CD8-positive, alpha-beta memory T cell (primary cell): Measurements from ENCODE around the gene ATP11A. TPM values are rescaled to one million over a fixed set of nuclear protein-coding genes. Genes with fewer than 3 reads are reported as not detected.

ENCODE experiments used
- CTCF ChIA-PET: fragments of 350-600 bp; sonication (Branson Sonifier 250); formaldehyde crosslinking; loops from one replicate; lab custom pipeline; 2021; ENCODE audit warnings: antibody characterized with exemption; lab: Charles Lee
- POLR2A ChIA-PET: fragments of 350-600 bp; sonication (Branson Sonifier 250); formaldehyde crosslinking; loops from one replicate; lab custom pipeline; 2021; ENCODE audit warnings: antibody characterized with exemption; lab: Charles Lee
- DNase-seq, 5 donors: peaks; one replicate each; pipeline versions ENCODE4 v3.0.0 to v3.0.0-alpha.2; 2020 to 2022; ENCODE audit warnings: mixed read lengths in 1 of 5
- H3K27ac ChIP-seq: one replicate; pipeline ENCODE4 v1.7.0; 2013; ENCODE audit warnings: low read depth, mild to moderate bottlenecking, low read length, moderate library complexity
- H3K27me3 ChIP-seq: 2 replicates; pipeline ENCODE4 v1.7.0; 2013; ENCODE audit warnings: low read length, mild to moderate bottlenecking; ENCODE audit not compliant: insufficient read depth, poor library complexity, severe bottlenecking
- H3K36me3 ChIP-seq: 2 replicates; pipeline ENCODE4 v1.7.0; 2013; ENCODE audit warnings: mild to moderate bottlenecking, low read length, moderate library complexity; ENCODE audit not compliant: insufficient read depth
- H3K4me1 ChIP-seq: 2 replicates; pipeline ENCODE4 v1.7.0; 2013; ENCODE audit warnings: mild to moderate bottlenecking, low read length, moderate library complexity; ENCODE audit not compliant: insufficient read depth
- H3K4me3 ChIP-seq: 2 replicates; pipeline ENCODE4 v1.7.0; 2013; ENCODE audit warnings: mild to moderate bottlenecking, low read length
- H3K9me3 ChIP-seq: 2 replicates; pipeline ENCODE4 v1.7.0; 2013; ENCODE audit warnings: mild to moderate bottlenecking, low read length
- H3K27ac Mint-ChIP-seq, 8 donors: one replicate each; pipeline ENCODE4 v1.8.0; 2020 to 2021; ENCODE audit warnings: mixed read lengths in 8 of 8, mild to moderate bottlenecking in 6 of 8, inconsistent platforms in 3 of 8, moderate library complexity in 3 of 8
- H3K27me3 Mint-ChIP-seq, 2 donors: one replicate each; pipeline ENCODE4 v1.8.0; 2020 to 2021; ENCODE audit warnings: mixed read lengths in 2 of 2, mild to moderate bottlenecking in 1 of 2, moderate library complexity in 1 of 2
- H3K36me3 Mint-ChIP-seq, 3 donors: one replicate each; pipeline ENCODE4 v1.8.0; 2020 to 2021; ENCODE audit warnings: mixed read lengths in 3 of 3, inconsistent platforms in 1 of 3, mild to moderate bottlenecking in 1 of 3
- H3K4me1 Mint-ChIP-seq, 3 donors: one replicate each; pipeline ENCODE4 v1.8.0; 2020 to 2021; ENCODE audit warnings: mixed read lengths in 3 of 3, inconsistent platforms in 1 of 3, mild to moderate bottlenecking in 1 of 3
- H3K4me3 Mint-ChIP-seq, 7 donors: one replicate each; pipeline ENCODE4 v1.8.0; 2020 to 2021; ENCODE audit warnings: mixed read lengths in 7 of 7, mild to moderate bottlenecking in 6 of 7, moderate library complexity in 4 of 7, inconsistent platforms in 2 of 7
- H3K9me3 Mint-ChIP-seq, 5 donors: one replicate each; pipeline ENCODE4 v1.8.0; 2020 to 2022; ENCODE audit warnings: mixed read lengths in 5 of 5, mild to moderate bottlenecking in 3 of 5, moderate library complexity in 2 of 5, inconsistent platforms in 1 of 5
- polyA plus RNA-seq: library from polyadenylated mRNA; unstranded; fragments of 300-500 nt; fragmentation: Illumina TruSeq; gene quantifications from one replicate; pipeline ENCODE4 v1.2.3, GENCODE V29; 2021
- total RNA-seq, 2 experiments: library from RNA; stranded (reverse); gene quantifications; one replicate each; pipeline ENCODE4 v1.2.3, GENCODE V29; 2021

ATP11A gene
- total and polyA plus RNA-seq, 3 experiments from 2014 or later = 4.5 to 34.6 (median 34.0) TPM

DNA sequence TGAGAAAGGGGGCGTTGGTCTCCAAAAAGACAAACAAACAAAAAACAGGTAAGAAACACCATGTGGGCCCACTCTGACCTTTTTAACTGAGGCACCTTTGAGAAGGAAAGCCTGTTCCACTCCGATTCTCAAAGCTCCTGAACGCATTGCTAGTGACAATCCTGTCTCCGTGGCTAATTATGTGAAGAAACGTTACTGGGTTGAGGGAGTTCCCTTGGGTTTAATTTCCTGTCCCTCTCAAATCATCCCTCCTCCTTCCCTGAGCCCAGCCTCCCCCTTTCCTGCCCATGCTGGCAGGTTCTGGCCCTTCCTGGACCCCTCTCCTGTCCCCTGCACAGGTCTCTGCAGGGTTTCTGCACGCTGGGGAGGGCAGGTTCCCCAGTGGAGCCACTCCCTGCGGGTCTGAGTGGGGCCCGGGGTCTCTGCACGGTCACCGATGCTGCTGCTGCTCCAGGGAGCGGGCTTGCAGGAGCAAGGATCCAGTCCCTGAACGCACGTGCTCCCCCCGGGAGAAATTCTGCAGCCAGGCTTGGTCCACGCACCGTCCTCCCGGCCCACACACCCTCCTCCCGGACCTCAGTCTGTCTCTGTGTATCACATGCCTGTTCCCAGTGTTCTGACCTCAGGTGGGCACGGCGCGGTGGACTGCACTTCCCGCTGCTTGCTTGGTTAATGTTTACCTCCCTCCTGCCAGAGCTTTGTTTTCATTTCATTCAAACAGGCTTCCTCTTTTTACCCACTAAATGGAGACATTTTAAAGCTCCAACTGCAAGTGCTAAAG is 202.8 kb downstream of the ATP11A start:
- Histone ChIP-seq H3K27ac (no peak overlapping the region), H3K4me3 (no peak overlapping the region), H3K27me3 (peaks cover 11% of the 10 kb centered on the region), H3K4me1 (peaks cover 8% of the 10 kb centered on the region), H3K36me3 (no peaks in the 10 kb centered on the region), H3K9me3 (no peaks in the 10 kb centered on the region)
- Mint-ChIP-seq H3K27ac (peak overlapping the region in 1 of 8 donors; percentile 86), H3K4me3 (peak overlapping the region in 3 of 7 donors; percentile 6 to 43 (median 20)), H3K27me3 (peaks cover 12 to 23% of the 10 kb centered on the region in 2 donors), H3K4me1 (peaks cover 2 to 19% (median 6%) of the 10 kb centered on the region in 3 donors), H3K9me3 (no peaks in the 10 kb centered on the region), H3K36me3 (no peaks in the 10 kb centered on the region)
- POLR2A ChIA-PET = no interaction called here
- CTCF ChIA-PET = no interaction called here
- DNase-seq = no peak

DNA sequence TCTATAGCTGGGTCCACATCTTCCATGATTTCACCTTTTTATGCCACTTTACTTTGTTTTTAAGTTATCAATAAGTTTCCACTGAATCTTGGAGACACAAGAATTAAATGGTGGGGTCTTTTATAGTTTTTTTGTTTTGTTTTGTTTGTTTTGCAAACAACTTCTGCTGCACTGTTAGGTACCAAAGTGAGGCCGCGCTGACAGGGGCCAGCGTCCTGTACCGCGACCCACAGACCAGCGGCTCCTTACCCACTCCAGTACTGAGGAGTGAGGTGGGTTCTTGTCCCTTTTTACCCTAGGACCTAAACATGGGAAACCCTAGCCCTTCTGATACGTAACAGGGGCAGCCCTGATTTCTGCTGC is 203.3 kb downstream of the ATP11A start:
- Mint-ChIP-seq H3K4me1 (peaks cover 2 to 19% (median 6%) of the 10 kb centered on the region in 3 donors), H3K4me3 (peak overlapping the region in 3 of 7 donors; percentile 6 to 43 (median 20)), H3K27ac (no peak overlapping the region), H3K36me3 (no peaks in the 10 kb centered on the region), H3K9me3 (no peaks in the 10 kb centered on the region), H3K27me3 (peaks cover 12 to 23% of the 10 kb centered on the region in 2 donors)
- no peaks in the 10 kb centered on the region for H3K36me3 ChIP-seq
- no peaks in the 10 kb centered on the region for H3K9me3 ChIP-seq
- H3K4me3 ChIP-seq = no peak overlapping the region
- H3K4me1 ChIP-seq = peaks cover 8% of the 10 kb centered on the region
- H3K27me3 ChIP-seq = peaks cover 11% of the 10 kb centered on the region
- no peak overlapping the region for H3K27ac ChIP-seq
- POLR2A ChIA-PET = no interaction called here
- DNase-seq = no peak
- CTCF ChIA-PET = no interaction called here

- H3K27me3 ChIP-seq = peaks cover 11% of the 10 kb centered on the region
- H3K9me3 ChIP-seq = no peaks in the 10 kb centered on the region
- H3K9me3 Mint-ChIP-seq = no peaks in the 10 kb centered on the region
- ChIA-PET POLR2A (no interaction called here), CTCF (no interaction called here)
- H3K4me1 Mint-ChIP-seq = peaks cover 2 to 19% (median 6%) of the 10 kb centered on the region in 3 donors
- peak in 2 of 5 donors; percentile 13 to 48 for DNase-seq
- no peak overlapping the region for H3K27ac Mint-ChIP-seq
- H3K36me3 Mint-ChIP-seq = no peaks in the 10 kb centered on the region
- H3K27ac ChIP-seq = no peak overlapping the region
- H3K4me3 ChIP-seq = no peak overlapping the region
- peaks cover 12 to 26% of the 10 kb centered on the region in 2 donors for H3K27me3 Mint-ChIP-seq
- H3K36me3 ChIP-seq = no peaks in the 10 kb centered on the region
- peak overlapping the region in 3 of 7 donors; percentile 24 to 65 (median 43) for H3K4me3 Mint-ChIP-seq
- peaks cover 8% of the 10 kb centered on the region for H3K4me1 ChIP-seq
Observed at GRCh38 chr13:112893570-112894422, 204.0 kb downstream of the ATP11A start.

GRCh38 chr13:112894423-112894672 is 204.5 kb downstream of the ATP11A start:
- no peak for DNase-seq
- ChIA-PET CTCF (no interaction called here), POLR2A (no interaction called here)
- H3K27ac Mint-ChIP-seq = no peak overlapping the region
- peaks cover 2 to 19% (median 6%) of the 10 kb centered on the region in 3 donors for H3K4me1 Mint-ChIP-seq
- Histone ChIP-seq H3K4me1 (peaks cover 8% of the 10 kb centered on the region), H3K27me3 (peaks cover 11% of the 10 kb centered on the region), H3K36me3 (no peaks in the 10 kb centered on the region), H3K4me3 (no peak overlapping the region), H3K9me3 (no peaks in the 10 kb centered on the region), H3K27ac (no peak overlapping the region)
- no peaks in the 10 kb centered on the region for H3K9me3 Mint-ChIP-seq
- H3K27me3 Mint-ChIP-seq = peaks cover 12 to 26% of the 10 kb centered on the region in 2 donors
- no peak overlapping the region for H3K4me3 Mint-ChIP-seq
- H3K36me3 Mint-ChIP-seq = no peaks in the 10 kb centered on the region

- Mint-ChIP-seq H3K36me3 (no peaks in the 10 kb centered on the region), H3K4me1 (peaks cover 2 to 19% (median 6%) of the 10 kb centered on the region in 3 donors), H3K27ac (no peak overlapping the region), H3K9me3 (no peaks in the 10 kb centered on the region), H3K4me3 (peak overlapping the region in 5 of 7 donors; percentile 12 to 51 (median 43)), H3K27me3 (peaks cover 12 to 28% of the 10 kb centered on the region in 2 donors)
- Histone ChIP-seq H3K9me3 (no peaks in the 10 kb centered on the region), H3K4me3 (no peak overlapping the region), H3K36me3 (no peaks in the 10 kb centered on the region), H3K27ac (no peak overlapping the region), H3K4me1 (peaks cover 8% of the 10 kb centered on the region), H3K27me3 (peaks cover 11% of the 10 kb centered on the region)
- ChIA-PET POLR2A (no interaction called here), CTCF (no interaction called here)
- peak in 1 of 5 donors; percentile 36 for DNase-seq
Observed at GRCh38 chr13:112894673-112895481, 205.0 kb downstream of the ATP11A start.

DNA sequence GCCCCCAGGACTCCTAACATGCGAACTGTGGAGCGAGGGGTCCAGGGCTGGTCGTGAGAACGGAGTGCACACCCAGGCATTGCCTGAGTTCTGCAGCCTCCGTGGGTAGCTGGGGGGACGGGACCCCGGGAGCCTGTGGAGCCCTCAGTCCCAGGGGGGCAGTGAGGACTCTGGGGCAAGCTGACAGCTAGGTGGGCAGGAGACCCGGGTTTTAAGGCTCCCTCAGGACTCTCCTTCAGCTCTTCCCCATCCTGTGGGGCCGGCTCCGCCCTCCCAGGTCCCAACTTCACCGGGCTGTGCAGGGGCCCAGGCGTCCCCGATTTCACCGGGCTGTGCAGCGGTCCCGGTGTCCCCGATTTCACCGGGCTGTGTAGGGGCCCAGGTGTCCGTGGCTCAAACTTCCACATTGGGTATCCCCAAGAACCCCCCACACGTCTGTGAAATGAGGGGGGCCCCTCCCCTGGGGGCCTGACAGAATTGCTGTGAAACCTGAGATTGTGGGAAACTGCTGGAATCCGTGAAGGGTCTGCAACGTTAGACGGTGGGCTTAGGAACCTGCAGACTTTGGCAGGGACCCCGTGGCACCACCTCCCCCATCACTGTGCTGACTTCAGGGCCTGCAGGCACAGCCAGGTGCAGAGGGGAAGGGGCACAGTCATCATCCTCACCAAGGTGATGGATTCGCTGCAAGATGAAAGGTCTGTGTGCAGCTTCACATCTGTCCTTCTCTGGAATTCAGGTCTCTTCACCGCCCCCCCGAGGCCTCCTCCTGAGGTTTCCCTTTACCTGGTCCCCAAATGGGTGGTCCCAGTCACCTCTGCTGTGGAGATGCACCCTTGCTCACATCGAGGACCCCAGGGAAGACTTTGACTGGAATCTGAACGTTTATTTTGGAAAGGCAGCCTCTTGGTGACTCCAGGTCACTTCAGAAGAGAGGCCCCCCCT is 206.0 kb downstream of the ATP11A start:
- Mint-ChIP-seq H3K4me1 (peaks cover 2 to 19% (median 6%) of the 10 kb centered on the region in 3 donors), H3K9me3 (no peaks in the 10 kb centered on the region), H3K27ac (no peak overlapping the region), H3K4me3 (peak overlapping the region in 2 of 7 donors; percentile 22 to 75), H3K27me3 (peaks cover 16 to 37% of the 10 kb centered on the region in 2 donors), H3K36me3 (no peaks in the 10 kb centered on the region)
- no peaks in the 10 kb centered on the region for H3K9me3 ChIP-seq
- peak in 1 of 5 donors; percentile 37 for DNase-seq
- no peaks in the 10 kb centered on the region for H3K36me3 ChIP-seq
- no peak overlapping the region for H3K27ac ChIP-seq
- ChIA-PET POLR2A (no interaction called here), CTCF (no interaction called here)
- H3K4me1 ChIP-seq = peaks cover 8% of the 10 kb centered on the region
- H3K4me3 ChIP-seq = no peak overlapping the region
- H3K27me3 ChIP-seq = peaks cover 11% of the 10 kb centered on the region
